NCI-H2196 (cell line): ENCODE measurements around the gene PHLDA2.
A peak's percentile ranks its signal among the peaks of the same experiment; 100 is the strongest.

Experiments used
- DNase-seq: peaks from one replicate; lab custom pipeline; 2025; ENCODE audit not compliant: unreplicated experiment; lab: John Stamatoyannopoulos, UW

The PHLDA2 gene, protein sequence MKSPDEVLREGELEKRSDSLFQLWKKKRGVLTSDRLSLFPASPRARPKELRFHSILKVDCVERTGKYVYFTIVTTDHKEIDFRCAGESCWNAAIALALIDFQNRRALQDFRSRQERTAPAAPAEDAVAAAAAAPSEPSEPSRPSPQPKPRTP

DNA sequence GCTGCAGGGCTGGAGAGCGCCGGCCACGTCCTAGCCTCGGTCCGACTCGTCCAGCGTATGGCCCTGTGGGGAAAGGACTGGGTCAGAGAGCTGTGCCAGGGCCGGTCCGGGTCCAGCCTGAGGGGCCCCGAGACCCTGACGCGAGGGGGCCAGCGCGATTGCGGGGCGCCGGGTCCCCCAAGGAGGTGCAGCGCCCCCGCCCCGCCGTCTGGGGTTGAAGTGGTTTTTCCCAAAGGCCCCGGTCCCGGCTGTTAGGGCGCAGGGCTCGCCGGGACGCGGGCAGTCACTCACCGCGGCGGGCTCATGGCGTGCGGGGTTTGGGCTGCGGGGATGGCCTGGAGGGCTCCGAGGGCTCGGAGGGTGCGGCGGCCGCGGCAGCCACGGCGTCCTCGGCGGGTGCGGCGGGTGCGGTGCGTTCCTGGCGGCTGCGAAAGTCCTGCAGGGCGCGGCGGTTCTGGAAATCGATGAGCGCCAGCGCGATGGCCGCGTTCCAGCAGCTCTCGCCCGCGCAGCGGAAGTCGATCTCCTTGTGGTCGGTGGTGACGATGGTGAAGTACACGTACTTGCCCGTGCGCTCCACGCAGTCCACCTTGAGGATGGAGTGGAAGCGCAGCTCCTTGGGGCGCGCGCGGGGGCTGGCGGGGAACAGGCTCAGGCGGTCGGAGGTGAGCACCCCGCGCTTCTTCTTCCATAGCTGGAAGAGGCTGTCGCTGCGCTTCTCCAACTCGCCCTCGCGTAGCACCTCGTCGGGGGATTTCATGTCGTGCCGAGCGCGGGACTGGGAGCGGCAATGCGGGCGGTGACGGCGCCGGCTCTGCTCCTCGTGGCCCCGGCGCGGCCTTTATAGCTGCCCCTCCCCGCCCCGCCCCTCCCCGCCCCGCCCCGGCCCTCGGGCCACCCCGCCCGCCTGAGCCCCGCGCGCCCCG is at the start of gene PHLDA2:
Gene PHLDA2 (minus strand): TSS at position 816 of the 926 bp plus-strand sequence. CDS start 56 bp downstream, at position 760.
- peak; percentile 61 for DNase-seq

DNA sequence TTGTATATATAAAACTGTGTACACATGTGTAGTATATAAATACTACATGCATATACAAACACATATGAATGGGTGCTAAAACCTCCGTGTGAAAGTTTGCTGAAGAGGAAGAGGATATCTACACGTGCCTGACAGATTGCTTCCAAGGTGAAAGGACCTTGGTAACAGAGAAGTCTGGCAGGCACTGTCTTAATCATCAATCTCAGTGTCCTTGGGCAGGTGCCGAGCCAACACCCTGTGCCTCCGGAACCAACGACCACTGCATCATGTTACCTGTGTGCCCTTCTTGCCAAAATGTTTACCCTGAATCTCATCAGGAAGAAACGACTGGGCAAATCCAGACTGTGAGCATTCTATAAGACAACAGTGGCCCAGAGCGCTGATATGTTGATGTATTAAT is 47.9 kb upstream of the PHLDA2 start:
- no peak for DNase-seq

- DNase-seq = no peak
These were observed 47.3 kb upstream of the PHLDA2 start for GRCh38 chr11:2976294-2977063.

DNA sequence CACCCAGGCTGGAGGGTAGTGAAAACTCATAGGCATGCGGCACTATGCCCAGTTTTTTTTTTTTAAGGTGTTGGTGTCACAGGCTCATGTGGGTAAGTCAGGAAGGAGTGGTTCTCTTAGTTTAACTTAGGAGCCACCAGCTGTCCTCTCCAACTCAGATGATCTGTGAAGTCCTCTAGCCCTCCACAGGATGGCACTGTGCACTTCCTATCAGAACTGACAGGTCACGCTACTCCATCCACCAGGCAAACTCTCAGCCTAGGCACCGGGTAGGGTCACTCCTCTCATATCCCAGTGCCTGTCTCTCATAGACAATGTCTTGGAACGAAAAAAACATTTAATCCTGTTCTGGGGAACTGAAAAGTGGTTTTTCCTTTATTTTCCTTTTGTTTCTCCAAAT is 46.4 kb upstream of the PHLDA2 start:
- DNase-seq = peak; percentile 59

DNA sequence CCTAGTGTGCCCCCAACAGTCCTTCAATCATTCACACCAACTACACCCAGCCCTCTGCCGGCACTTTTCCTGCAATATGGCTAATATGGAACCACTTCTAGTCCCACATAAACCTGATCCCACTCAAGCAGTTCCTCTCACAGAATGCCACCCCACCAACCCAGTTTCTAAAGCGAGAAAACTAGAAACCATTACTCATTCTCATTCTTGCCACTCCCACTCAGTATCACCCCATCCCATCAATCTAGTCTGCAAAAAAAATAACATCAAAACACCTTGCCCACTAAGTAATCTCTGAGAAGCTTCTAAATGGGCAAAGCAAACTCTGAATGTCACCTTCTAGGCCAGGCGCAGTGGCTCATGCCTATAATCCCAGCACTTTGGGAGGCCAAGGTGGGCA is 45.1 kb upstream of the PHLDA2 start:
- DNase-seq = no peak

DNA sequence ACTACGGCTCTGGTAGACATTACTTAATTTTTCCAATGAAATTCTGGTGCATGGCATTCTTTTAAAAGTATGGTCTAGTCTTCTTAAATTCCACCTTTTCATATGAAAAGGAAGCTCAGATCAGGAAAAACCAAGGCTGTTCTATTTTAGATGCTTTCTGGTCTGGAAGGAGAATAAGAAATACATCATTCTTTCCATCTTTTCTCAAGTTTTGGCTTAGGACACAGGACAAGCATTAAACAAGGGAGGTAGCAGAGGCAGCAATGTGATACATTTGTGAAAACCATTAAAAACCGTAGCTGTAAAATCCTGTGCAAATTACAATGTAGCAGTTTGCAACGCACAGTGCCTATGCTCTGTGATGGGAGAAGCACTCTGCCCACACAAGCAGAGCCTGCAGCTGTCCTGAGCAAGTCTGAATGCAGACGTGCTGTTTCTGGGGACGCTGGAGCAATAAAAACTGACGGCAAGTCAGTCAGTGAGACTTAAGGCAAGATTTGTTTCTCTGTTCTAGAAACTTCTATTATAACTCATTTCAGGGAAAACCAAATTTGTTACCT is 39.2 kb upstream of the PHLDA2 start:
- DNase-seq = no peak

- DNase-seq = no peak
These were observed 35.6 kb upstream of the PHLDA2 start for GRCh38 chr11:2964782-2965181.

DNA sequence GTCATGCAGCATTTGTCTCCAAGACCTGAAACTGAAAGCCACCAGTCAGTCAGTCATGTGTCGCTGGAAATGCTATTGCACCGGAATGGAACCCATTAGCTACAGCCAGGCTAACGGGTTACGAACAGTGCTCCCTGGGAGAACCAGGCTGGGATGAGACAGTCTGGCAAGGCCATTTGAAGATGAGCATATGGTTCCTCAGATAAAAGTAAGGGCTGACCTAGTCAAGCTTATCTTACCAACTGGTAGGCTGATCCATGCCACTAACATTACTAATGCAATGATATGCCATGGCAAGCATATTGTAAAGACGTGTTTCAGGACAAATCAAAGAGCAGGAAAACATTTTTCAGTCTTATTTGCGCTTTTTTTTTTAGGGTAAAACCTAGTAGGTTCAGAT is 34.5 kb upstream of the PHLDA2 start:
- DNase-seq = no peak

DNA sequence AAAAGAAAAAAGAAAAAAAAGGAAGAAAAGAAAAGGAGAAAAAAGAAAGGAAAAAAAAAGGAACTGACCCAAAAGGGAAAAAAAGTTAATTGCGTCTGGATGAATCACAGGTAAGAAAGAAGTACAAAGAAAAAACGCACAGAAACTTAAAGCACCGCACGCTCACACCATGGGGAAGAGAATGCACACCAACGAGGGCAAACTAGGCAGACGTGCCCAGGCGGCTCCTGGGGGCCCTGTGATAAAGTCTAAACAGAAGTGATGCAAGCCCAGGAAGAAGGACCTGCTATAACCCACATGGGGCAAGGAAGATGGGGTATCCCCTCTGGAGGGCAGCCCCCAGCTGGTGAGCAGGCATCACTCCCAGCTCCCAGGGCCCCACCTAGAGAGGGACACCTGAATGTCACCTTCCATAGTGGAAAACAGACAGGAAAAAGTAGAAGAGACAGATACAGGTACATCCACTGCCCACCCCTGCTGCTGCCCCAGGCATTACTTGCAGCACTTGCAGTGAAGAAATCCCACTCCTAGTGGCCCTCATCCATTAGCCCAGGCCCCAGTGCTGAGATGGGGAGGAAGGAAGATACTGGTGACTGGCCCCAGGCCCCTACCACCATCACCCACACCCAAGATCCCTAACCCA is 34.0 kb upstream of the PHLDA2 start:
- no peak for DNase-seq

GRCh38 chr11:2961080-2961479 is 31.9 kb upstream of the PHLDA2 start:
- DNase-seq = no peak

DNA sequence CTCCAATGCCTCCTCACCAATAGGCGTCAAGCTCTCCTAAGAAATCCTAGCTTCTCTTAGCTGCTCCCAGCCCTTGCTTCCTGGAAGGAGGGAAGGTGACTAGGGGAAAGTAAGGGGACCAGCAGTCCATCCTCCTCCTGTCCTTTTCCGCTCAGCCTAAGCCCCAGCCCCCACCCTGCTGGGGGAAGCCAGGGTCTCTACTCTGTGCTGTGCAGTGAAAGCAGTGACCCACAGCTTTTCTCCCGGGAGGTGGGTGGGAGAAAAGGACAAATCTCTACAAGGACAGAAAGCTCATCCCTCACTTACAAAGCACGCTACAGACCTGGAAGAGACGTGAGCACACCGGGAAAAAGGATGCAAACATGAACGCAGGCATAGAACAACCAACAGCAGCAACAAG is 30.9 kb upstream of the PHLDA2 start:
- no peak for DNase-seq

DNA sequence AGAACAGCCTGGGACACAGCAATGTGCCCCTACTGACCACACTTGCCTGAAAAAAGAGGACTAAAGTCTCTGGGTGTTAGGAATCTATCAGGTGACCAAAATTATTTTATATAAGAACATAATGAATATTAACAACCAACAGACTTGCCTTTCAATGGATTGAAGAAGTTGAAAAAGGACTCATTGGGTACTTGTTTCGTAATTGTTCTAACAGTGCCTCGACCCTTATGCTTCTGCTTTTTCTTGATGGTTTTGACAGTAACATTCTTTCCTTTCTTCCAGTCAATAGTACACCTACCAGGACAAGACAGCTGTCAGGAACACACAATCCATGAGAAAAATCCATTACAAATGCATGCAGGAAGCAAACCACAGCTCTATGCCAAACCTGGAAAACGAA is 29.0 kb upstream of the PHLDA2 start:
- DNase-seq = no peak

GRCh38 chr11:2955906-2956476 is 26.8 kb upstream of the PHLDA2 start:
- no peak for DNase-seq

DNA sequence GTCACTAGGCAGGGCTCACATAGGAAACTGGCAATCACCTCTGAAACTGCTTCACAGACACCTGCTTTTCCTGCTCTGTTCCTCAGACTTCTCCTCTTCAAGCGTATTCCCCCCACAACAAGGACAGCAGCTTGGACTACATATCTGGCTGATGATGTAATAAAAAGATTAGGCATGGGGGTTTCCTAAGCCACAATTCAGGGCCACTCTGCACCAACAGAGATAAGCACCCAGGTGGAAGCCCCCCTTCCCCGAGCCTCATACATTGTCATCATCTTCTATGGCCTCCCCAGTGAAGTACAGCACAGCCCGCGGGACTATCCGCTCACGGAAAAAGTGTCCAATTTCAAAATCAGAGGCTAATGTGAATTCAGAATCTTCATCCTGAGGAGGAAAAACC is 25.0 kb upstream of the PHLDA2 start:
- DNase-seq = no peak

DNA sequence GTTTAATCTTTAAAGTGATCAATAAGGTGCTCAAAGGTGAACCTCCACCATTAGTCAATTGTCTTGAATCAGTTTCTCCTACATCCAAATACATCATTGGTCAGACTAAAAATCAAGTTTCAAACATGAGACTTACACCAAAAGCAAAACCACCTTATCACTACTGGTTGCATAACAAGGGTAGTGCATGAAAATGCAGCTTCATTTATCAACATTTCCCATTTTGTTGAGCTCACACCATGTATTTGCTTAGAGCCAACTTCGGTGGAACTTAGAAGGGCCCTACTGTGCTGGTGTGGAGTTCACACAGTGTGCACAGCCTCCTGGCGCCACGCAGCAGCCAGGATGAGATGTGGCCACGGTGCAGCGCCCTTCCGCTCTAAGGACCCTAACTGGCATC is 23.1 kb upstream of the PHLDA2 start:
- DNase-seq = no peak

- DNase-seq = no peak
These were observed 22.3 kb upstream of the PHLDA2 start for GRCh38 chr11:2951231-2952110.

DNA sequence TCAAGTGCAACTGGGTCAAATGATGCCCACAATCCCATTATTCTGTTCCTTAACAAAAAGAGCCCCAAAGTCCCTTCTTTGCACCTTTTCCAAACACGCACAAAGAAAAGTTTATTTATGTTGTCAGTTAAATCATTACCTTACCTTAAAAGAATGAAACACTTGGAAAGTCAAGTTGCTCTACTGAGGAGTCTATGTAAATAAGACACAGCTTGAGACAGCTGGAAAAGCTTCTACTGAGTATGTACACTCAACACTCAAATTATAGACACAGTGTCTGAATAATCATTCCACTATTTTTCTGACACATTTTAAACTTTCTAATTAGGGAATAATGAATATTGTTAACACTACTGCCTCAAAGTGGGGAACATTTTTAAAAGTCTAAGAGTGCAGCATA is 21.6 kb upstream of the PHLDA2 start:
- no peak for DNase-seq

DNA sequence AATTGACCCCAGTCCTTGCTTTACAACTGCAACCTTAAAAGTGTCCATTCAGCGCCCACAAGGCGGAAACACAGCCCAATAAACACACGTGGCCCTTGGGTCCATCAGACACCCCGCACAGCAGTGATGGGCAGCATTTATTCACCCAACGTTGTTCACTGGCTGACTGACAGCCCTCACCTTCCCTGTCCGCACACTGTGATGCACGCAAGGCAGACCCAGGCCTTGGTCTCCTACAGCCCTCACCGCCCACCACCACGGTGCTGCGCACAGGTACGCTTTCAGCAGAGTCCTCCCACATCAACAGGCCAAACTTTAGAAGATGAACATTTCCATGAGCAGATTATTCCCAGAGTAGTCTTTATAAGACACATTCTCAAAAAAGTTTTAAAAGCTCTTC is 20.7 kb upstream of the PHLDA2 start:
- no peak for DNase-seq

GRCh38 chr11:2947744-2948143 is 18.5 kb upstream of the PHLDA2 start:
- DNase-seq = no peak
